H1 (cell line): ENCODE results near the gene KCNJ5. TPM values are rescaled to one million over a fixed set of nuclear protein-coding genes. Genes with fewer than 3 reads are reported as not detected.
A peak's percentile ranks its signal among the peaks of the same experiment; 100 is the strongest.

ENCODE experiments used
- CTCF ChIA-PET: fragments of 300-600 bp; sonication (Branson Sonifier 250); formaldehyde crosslinking; loops from one replicate; lab custom pipeline; 2021; ENCODE audit not compliant: partially characterized antibody; lab: Charles Lee
- POLR2A ChIA-PET: fragments of 300-600 bp; sonication (Branson Sonifier 250); formaldehyde crosslinking; loops from one replicate; lab custom pipeline; 2021; ENCODE audit warnings: inconsistent platforms; ENCODE audit not compliant: partially characterized antibody; lab: Charles Lee
- DNase-seq, 2 experiments: peaks; one replicate each; pipeline versions ENCODE4 v3.0.0 to v3.0.0-alpha.2; 2010 to 2022; ENCODE audit warnings: low spot score in 2 of 2, low read depth in 1 of 2, mixed read lengths in 1 of 2
- FAIRE-seq: peaks from 2 replicates; lab custom pipeline; 2011; peaks lifted over from hg19 to GRCh38; lab: Jason Lieb, UNC
- H2AFZ ChIP-seq: 2 replicates; pipeline ENCODE4 v1.8.1; 2012; ENCODE audit warnings: low read length, inconsistent platforms
- H2AK5ac ChIP-seq: 2 replicates; pipeline ENCODE4 v1.6.1; 2013; ENCODE audit warnings: low read depth, low read length
- H2BK120ac ChIP-seq: replicated peaks from 2 replicates; pipeline ENCODE3; 2013; ENCODE audit warnings: low read depth, low read length, inconsistent platforms
- H2BK12ac ChIP-seq: 2 replicates; pipeline ENCODE4 v1.6.1; 2013; ENCODE audit warnings: low read depth, low read length
- H2BK15ac ChIP-seq: 2 replicates; pipeline ENCODE4 v1.6.1; 2013; ENCODE audit warnings: low read length
- H2BK20ac ChIP-seq: 2 replicates; pipeline ENCODE4 v1.6.1; 2013; ENCODE audit warnings: low read length
- H2BK5ac ChIP-seq: 2 replicates; pipeline ENCODE4 v1.6.1; 2013; ENCODE audit warnings: low read depth, low read length
- H3K14ac ChIP-seq: 2 replicates; pipeline ENCODE4 v1.6.1; 2013; ENCODE audit warnings: inconsistent platforms; ENCODE audit not compliant: insufficient read length
- H3K18ac ChIP-seq: 2 replicates; pipeline ENCODE4 v1.6.1; 2013; ENCODE audit warnings: low read length; ENCODE audit errors: extremely low read depth
- H3K23ac ChIP-seq: 2 replicates; pipeline ENCODE4 v1.6.1; 2013; ENCODE audit warnings: inconsistent platforms; ENCODE audit not compliant: insufficient read length
- H3K23me2 ChIP-seq: 2 replicates; pipeline ENCODE4 v1.6.1; 2013; ENCODE audit warnings: low read depth, low read length
- H3K27ac ChIP-seq: 2 replicates; pipeline ENCODE4 v1.6.1; 2011; ENCODE audit warnings: low read depth, low read length, inconsistent platforms
- H3K27me3 ChIP-seq, 4 experiments: replicated peaks in 1 of 4; 1 replicate in 1 of 4; 2 replicates in 3 of 4; pipeline versions ENCODE4 v1.6.1 to v1.8.1; 2011 to 2013; ENCODE audit warnings: low read length in 3 of 4, mild to moderate bottlenecking in 3 of 4, inconsistent platforms in 2 of 4, mixed read lengths in 2 of 4, moderate library complexity in 1 of 4; ENCODE audit not compliant: control insufficient read depth in 3 of 4, insufficient read depth in 3 of 4; ENCODE audit errors: extremely low read depth in 1 of 4
- H3K36me3 ChIP-seq, 4 experiments: 2 replicates each; pipeline versions ENCODE4 v1.6.1 to v1.8.1; 2011 to 2013; ENCODE audit warnings: mild to moderate bottlenecking in 4 of 4, low read length in 3 of 4, moderate library complexity in 2 of 4, control low read depth in 1 of 4, inconsistent platforms in 1 of 4; ENCODE audit not compliant: insufficient read depth in 4 of 4, control insufficient read depth in 2 of 4
- H3K4ac ChIP-seq: replicated peaks from 2 replicates; pipeline ENCODE3; 2013; ENCODE audit warnings: low read length, low read depth, mixed read lengths, inconsistent platforms; ENCODE audit not compliant: insufficient read length
- H3K4me1 ChIP-seq, 4 experiments: replicated peaks in 1 of 4; 1 replicate in 1 of 4; 2 replicates in 3 of 4; pipeline versions ENCODE4 v1.6.1 to v1.8.1; 2011 to 2013; ENCODE audit warnings: low read length in 3 of 4, inconsistent platforms in 2 of 4, mixed read lengths in 1 of 4; ENCODE audit not compliant: insufficient read depth in 4 of 4, control insufficient read depth in 3 of 4
- H3K4me2 ChIP-seq, 2 experiments: 2 replicates each; pipeline versions ENCODE4 v1.6.1 to v1.8.1; 2011 to 2013; ENCODE audit warnings: low read depth in 2 of 2, low read length in 2 of 2, control low read depth in 1 of 2, inconsistent platforms in 1 of 2, mild to moderate bottlenecking in 1 of 2; ENCODE audit not compliant: insufficient read depth in 1 of 2
- H3K4me3 ChIP-seq, 4 experiments: fragments of 200-600, 300-600 bp in 1 of 4; sonication (generic), shearing (Covaris generic), sonication (Bioruptor Twin) in 1 of 4; 2 replicates each; pipeline versions ENCODE4 v1.5.1 to v1.8.1; 2011 to 2016; ENCODE audit warnings: low read length in 4 of 4, low read depth in 3 of 4, control low read depth in 2 of 4, inconsistent platforms in 2 of 4, mild to moderate bottlenecking in 2 of 4, mixed read lengths in 1 of 4, moderate library complexity in 1 of 4; ENCODE audit not compliant: insufficient read depth in 2 of 4; ENCODE audit errors: extremely low read depth in 1 of 4
- H3K56ac ChIP-seq: replicated peaks from 2 replicates; pipeline ENCODE3; 2013; ENCODE audit warnings: low read depth, mild to moderate bottlenecking, mixed read lengths, low read length, inconsistent platforms; ENCODE audit not compliant: insufficient read length
- H3K79me1 ChIP-seq: 2 replicates; pipeline ENCODE4 v1.6.1; 2013; ENCODE audit warnings: low read depth, low read length, control low read depth
- H3K79me2 ChIP-seq, 2 experiments: 2 replicates each; pipeline versions ENCODE4 v1.6.1 to v1.8.1; 2012 to 2013; ENCODE audit warnings: low read length in 2 of 2, mild to moderate bottlenecking in 2 of 2, inconsistent platforms in 1 of 2; ENCODE audit not compliant: insufficient read depth in 2 of 2, control insufficient read depth in 1 of 2
- H3K9ac ChIP-seq, 4 experiments: replicated peaks in 1 of 4; 1 replicate in 1 of 4; 2 replicates in 3 of 4; pipeline versions ENCODE4 v1.6.1 to v1.8.1; 2011 to 2013; ENCODE audit warnings: low read depth in 3 of 4, low read length in 3 of 4, control low read depth in 2 of 4, mild to moderate bottlenecking in 2 of 4, moderate library complexity in 2 of 4, inconsistent platforms in 1 of 4; ENCODE audit errors: extremely low read depth in 1 of 4
- H3K9me3 ChIP-seq, 2 experiments: 2 replicates each; pipeline versions ENCODE4 v1.6.1 to v1.8.1; 2012 to 2013; ENCODE audit warnings: mild to moderate bottlenecking in 2 of 2, moderate library complexity in 2 of 2, control low read depth in 1 of 2, inconsistent platforms in 1 of 2, low read depth in 1 of 2, low read length in 1 of 2, mixed read lengths in 1 of 2; ENCODE audit not compliant: insufficient read depth in 2 of 2
- H4K20me1 ChIP-seq, 2 experiments: replicated peaks in 1 of 2; 2 replicates each; pipeline versions ENCODE3 to v1.8.1; 2011 to 2013; ENCODE audit warnings: inconsistent platforms in 2 of 2, low read length in 2 of 2, mild to moderate bottlenecking in 1 of 2; ENCODE audit not compliant: insufficient read depth in 2 of 2, control insufficient read depth in 1 of 2
- H4K5ac ChIP-seq: 2 replicates; pipeline ENCODE4 v1.6.1; 2013; ENCODE audit warnings: low read length, low read depth, mixed read lengths, inconsistent platforms; ENCODE audit not compliant: insufficient read length
- H4K8ac ChIP-seq: 2 replicates; pipeline ENCODE4 v1.8.0; 2013; ENCODE audit warnings: mild to moderate bottlenecking, moderate library complexity, low read length, inconsistent platforms; ENCODE audit not compliant: insufficient read depth; ENCODE audit errors: extremely low read depth
- H4K91ac ChIP-seq: replicated peaks from 2 replicates; pipeline ENCODE3; 2013; ENCODE audit warnings: low read length, mixed read lengths, inconsistent platforms; ENCODE audit not compliant: insufficient read length
- ASH2L ChIP-seq: fragments of 200-600, 300-600 bp; sonication (generic); IDR thresholded peaks from one replicate; pipeline ENCODE4 v1.7.1; 2017; ENCODE audit warnings: low read length
- BCL11A ChIP-seq, 2 experiments: IDR thresholded peaks; one replicate each; pipeline ENCODE4 v1.6.1; 2011; ENCODE audit warnings: low read depth in 2 of 2, low read length in 2 of 2, mild to moderate bottlenecking in 2 of 2
- CREB1 ChIP-seq: IDR thresholded peaks from 2 replicates; pipeline ENCODE4 v1.6.1; 2012; ENCODE audit warnings: inconsistent platforms
- WGBS, 2 experiments: shearing (Covaris generic) in 1 of 2; methylation state at CpG; one replicate each; pipeline versions ENCODE4 v1.1.6 to v1.1.7; 2013 to 2015; ENCODE audit warnings: low lambda C conversion rate in 2 of 2, mixed read lengths in 2 of 2, inconsistent platforms in 1 of 2, low coverage in 1 of 2, missing lambda C conversion rate in 1 of 2; ENCODE audit not compliant: insufficient replicate concordance in 2 of 2, insufficient coverage in 1 of 2, insufficient read length in 1 of 2; ENCODE audit errors: extremely low coverage in 1 of 2, missing lambda C conversion rate in 1 of 2; 5-methylcytosine and 5-hydroxymethylcytosine counted together
- polyA plus RNA-seq, 7 experiments: library from polyadenylated mRNA; depleted of rRNA in 3 of 7; stranded (reverse) in 5 of 7; unstranded in 2 of 7; fragments of >200 nt in 5 of 7; fragments of 200-250 nt in 2 of 7; gene quantifications; 1 replicate in 5 of 7; 2 replicates in 1 of 7; 4 replicates in 1 of 7; pipeline versions ENCODE4 v1.2.1 to v1.2.3, GENCODE V29; 2011 to 2013; ENCODE audit warnings: missing spikeins in 2 of 7, mixed read lengths in 2 of 7
- total RNA-seq: library from RNA; stranded (reverse); fragmentation: NEBNext Ultra II Directional; extraction: Animal tissue kit (Norgen Biotek cat#: 25700); gene quantifications from 2 replicates; pipeline ENCODE4 v1.2.1, GENCODE V29; 2021

Gene KCNJ5
- total and polyA plus RNA-seq, 2 of the 8 experiments (the other 6 are each of a cell fraction or from before 2014, with no cell fraction given) = 0.05 TPM; not detected in 1

DNA sequence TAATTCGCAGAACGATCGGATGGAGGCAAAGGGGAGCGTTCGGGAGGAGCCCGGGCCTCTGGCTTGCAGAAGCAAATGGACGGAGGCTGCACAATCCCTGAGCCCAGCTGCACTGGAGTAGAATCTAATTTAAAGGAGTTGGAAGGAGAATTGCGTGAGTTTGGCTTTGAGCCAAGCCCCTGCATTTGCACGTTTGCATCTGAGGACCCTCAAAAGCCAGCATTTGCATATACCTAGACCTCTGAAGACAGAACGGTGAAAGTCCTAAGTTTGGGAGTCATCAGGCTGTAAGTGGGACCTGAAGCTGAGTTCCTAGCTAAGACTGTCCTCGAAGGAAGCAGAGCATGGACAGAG, 35.9 kb downstream of the KCNJ5 start:
- no peak overlapping the region for H4K8ac ChIP-seq
- no peak overlapping the region for H3K4me2 ChIP-seq
- H3K4me1 ChIP-seq = peaks cover 5 to 41% (median 17%) of the 10 kb centered on the region in 4 experiments
- H3K9me3 ChIP-seq = no peaks in the 10 kb centered on the region
- H3K18ac ChIP-seq = no peak overlapping the region
- H3K36me3 ChIP-seq = no peaks in the 10 kb centered on the region
- H3K4me3 ChIP-seq = no peak overlapping the region
- DNase-seq = no peak
- no peak overlapping the region for H3K56ac ChIP-seq
- no peak overlapping the region for H2BK12ac ChIP-seq
- POLR2A ChIA-PET = no interaction called here
- H4K20me1 ChIP-seq = no peaks in the 10 kb centered on the region
- H4K5ac ChIP-seq = no peak overlapping the region
- no peak overlapping the region for H2BK120ac ChIP-seq
- H3K27ac ChIP-seq = no peak overlapping the region
- WGBS, 2 experiments = 78% methylated on average over 11 of the region's 11 CpGs; no CpG with 5 or more reads in 1 of the 2 experiments
- no peak overlapping the region for H2AFZ ChIP-seq
- CTCF ChIA-PET = interaction anchor here (1.0 to 7.8 kb wide), 7 partner anchors 9 to 755 kb away, joined by 3 to 77 read pairs (median 3); no protein-coding TSS in a partner anchor
- H3K79me2 ChIP-seq = no peaks in the 10 kb centered on the region
- H2BK20ac ChIP-seq = no peak overlapping the region
- no peak for TF ChIP-seq BCL11A (IDR thresholded peaks at IDR 0.05; ENCODE audit: low read depth in 2 of 2, low read length in 2 of 2)
- no peak for TF ChIP-seq CREB1
- no peak for TF ChIP-seq ASH2L
- H3K9ac ChIP-seq = no peak overlapping the region
- H2BK5ac ChIP-seq = peak overlapping the region; percentile 54; the same call in 1 of the 2 replicates
- no peak for FAIRE-seq
- 0 out of 2 replicates have a peak overlapping the region, but pooled peaks have one; percentile 40 for H2AK5ac ChIP-seq
- peak overlapping the region; percentile 82 for H4K91ac ChIP-seq
- no peak overlapping the region for H3K4ac ChIP-seq
- no peak overlapping the region for H3K14ac ChIP-seq
- H2BK15ac ChIP-seq = no peak overlapping the region
- no peaks in the 10 kb centered on the region for H3K23me2 ChIP-seq
- H3K23ac ChIP-seq = no peak overlapping the region
- peaks cover 2 to 44% (median 35%) of the 10 kb centered on the region in 4 experiments for H3K27me3 ChIP-seq
- H3K79me1 ChIP-seq = no peaks in the 10 kb centered on the region
